Measurements from ENCODE around the gene VWA8.

The VWA8 gene

DNA sequence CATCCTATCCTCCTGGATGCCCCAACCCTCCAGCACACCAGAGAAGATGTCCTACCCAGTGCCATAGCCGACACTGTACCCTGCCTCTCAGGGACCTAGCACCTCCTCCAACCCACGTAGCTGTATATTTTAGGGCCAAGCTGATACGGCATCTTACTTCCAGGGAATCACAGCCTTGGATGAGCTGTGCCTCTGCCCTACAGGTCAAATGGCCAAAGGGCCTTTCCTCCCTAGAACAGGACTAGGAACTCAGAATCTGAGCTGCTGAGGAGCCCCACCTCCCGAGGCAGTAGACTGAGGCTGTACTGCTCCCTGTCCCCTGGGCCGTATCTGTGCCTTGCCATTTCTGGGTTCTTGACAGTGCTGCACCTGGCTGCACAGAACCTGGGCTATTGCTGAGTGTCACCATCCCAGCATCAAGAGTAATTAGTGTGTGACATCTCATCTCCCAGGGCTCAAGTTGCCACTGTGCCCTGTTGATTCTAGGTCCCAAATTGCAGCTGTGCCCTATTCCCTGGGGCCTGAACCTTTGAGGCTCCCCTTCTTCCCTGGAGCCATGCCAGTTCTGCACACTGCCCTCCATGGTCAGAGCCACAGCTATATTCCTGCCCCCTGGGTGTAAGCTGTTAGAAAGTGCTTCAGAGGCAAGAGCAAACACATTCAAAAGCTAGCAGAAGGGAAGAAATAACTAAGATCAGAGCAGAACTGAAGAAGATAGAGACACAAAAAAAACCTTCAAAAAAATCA is 41.0 kb downstream of the VWA8 start:
- Histone ChIP-seq H3K27me3 (no peaks in the 10 kb centered on the region), H3K36me3 (no peaks in the 10 kb centered on the region), H3K9me3 (no peaks in the 10 kb centered on the region), H3K4me3 (ENCODE audit: low read depth, low read length) (no peak overlapping the region), H3K4me1 (peaks cover 13% of the 10 kb centered on the region)
- TF ChIP-seq, protein P1, sequence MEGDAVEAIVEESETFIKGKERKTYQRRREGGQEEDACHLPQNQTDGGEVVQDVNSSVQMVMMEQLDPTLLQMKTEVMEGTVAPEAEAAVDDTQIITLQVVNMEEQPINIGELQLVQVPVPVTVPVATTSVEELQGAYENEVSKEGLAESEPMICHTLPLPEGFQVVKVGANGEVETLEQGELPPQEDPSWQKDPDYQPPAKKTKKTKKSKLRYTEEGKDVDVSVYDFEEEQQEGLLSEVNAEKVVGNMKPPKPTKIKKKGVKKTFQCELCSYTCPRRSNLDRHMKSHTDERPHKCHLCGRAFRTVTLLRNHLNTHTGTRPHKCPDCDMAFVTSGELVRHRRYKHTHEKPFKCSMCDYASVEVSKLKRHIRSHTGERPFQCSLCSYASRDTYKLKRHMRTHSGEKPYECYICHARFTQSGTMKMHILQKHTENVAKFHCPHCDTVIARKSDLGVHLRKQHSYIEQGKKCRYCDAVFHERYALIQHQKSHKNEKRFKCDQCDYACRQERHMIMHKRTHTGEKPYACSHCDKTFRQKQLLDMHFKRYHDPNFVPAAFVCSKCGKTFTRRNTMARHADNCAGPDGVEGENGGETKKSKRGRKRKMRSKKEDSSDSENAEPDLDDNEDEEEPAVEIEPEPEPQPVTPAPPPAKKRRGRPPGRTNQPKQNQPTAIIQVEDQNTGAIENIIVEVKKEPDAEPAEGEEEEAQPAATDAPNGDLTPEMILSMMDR (IDR thresholded peaks at IDR 0.05; ENCODE audit: low read depth, low read length), result no peak
- DNase-seq, result no peak

DNA sequence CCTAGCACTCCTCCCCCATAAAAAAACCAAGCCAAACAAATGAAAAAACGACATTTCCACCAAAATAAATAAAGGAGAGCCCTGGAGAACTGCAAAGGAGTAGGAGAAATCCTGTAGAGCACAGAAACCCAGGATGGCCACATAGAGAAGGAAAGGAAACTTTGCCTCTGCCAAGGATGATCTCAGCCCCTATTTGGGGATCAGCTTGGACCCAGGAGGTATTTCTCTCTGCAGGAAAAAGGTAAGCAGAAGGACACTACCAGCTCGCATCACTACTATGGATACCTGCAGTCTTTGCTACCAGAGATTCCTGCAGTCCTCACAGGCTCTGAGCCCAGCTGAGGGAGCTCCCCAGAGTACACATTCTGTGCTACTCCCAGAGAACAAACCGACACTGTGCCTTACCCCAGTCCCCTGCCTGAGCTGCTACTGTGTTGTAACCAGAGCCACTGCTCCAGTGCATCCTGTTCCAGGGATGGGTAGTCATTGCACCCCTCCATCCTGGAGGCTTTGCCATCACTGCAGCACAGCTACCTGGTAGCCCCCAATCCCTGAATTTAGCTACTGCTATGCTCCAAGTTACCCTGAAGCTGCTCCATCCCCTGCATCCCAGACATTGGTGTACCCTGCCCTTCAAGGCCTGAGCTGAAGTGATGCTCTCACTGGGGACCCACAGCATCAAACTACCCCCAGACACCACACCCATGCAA is 41.7 kb downstream of the VWA8 start:
- TF ChIP-seq, protein P1 (IDR thresholded peaks at IDR 0.05; ENCODE audit: low read depth, low read length), result no peak
- H3K4me1 ChIP-seq, result peaks cover 13% of the 10 kb centered on the region
- no peaks in the 10 kb centered on the region for H3K9me3 ChIP-seq
- DNase-seq, result no peak
- H3K36me3 ChIP-seq, result no peaks in the 10 kb centered on the region
- H3K27me3 ChIP-seq, result no peaks in the 10 kb centered on the region
- no peak overlapping the region for H3K4me3 ChIP-seq (ENCODE audit: low read depth, low read length)

DNA sequence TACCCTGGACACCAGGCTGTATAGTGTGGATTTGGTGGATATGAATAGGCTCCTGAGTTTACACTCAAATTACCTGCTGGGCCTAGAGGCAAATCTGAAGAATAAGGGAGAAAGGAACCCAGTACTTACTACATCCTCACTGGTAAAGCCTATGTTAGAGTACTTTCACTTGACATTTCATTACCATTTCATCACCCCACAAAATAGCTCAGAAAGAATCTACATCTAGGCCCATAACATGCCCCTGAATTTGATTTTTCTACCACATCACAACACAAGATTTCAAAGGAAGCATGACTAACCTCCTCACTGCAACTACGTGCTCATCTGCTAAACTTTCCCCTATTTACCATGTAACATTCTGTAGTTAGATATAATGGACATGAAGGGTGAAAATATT is 43.3 kb downstream of the VWA8 start:
- H3K4me3 ChIP-seq (ENCODE audit: low read depth, low read length), result no peak overlapping the region

DNA sequence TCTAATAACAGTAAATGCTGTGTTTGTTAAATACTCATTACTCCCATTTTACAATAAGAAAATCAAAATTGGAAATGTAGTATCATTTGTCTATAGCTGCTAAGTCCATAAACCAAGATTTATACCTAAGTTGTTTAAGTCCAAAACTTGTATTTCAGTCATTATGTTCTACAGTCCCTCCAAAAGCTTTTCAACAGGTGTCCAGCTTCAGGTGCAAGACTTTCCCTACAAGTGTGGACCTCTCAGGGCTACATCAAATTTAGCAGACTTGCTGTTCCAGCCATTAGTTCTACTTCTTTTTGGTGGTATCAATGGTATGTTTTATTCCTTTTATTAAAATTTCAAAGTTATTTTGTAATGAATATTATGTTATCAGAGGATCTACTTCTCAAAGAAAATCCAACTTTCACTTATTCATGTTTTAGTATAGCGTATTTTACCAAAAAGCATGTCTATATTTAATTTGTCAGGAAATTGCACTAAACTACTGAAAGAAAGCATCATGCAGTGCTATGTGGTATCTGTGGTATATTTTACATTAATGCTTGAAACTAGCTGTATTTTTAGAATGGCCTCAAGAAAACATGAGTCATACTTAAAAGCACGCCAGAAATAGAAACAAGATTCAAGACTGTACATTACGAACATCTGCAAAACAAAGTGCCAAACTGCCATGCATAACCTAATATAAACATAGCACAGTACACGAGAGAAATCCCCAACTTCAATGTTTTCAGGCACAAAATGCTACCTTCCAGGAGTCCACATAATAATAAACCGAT is 44.5 kb downstream of the VWA8 start:
- no peak overlapping the region for H3K4me3 ChIP-seq (ENCODE audit: low read depth, low read length)
- DNase-seq, result no peak
- TF ChIP-seq, protein P1 (IDR thresholded peaks at IDR 0.05; ENCODE audit: low read depth, low read length), result no peak
- no peaks in the 10 kb centered on the region for H3K9me3 ChIP-seq
- H3K36me3 ChIP-seq, result no peaks in the 10 kb centered on the region
- peaks cover 13% of the 10 kb centered on the region for H3K4me1 ChIP-seq
- no peaks in the 10 kb centered on the region for H3K27me3 ChIP-seq

More for the DNA sequence above, 43.3 kb downstream of the VWA8 start:
- H3K4me1 ChIP-seq, result peaks cover 13% of the 10 kb centered on the region
- no peaks in the 10 kb centered on the region for H3K27me3 ChIP-seq
- no peak for DNase-seq
- no peaks in the 10 kb centered on the region for H3K9me3 ChIP-seq
- TF ChIP-seq, protein P1 (IDR thresholded peaks at IDR 0.05; ENCODE audit: low read depth, low read length), result no peak
- no peaks in the 10 kb centered on the region for H3K36me3 ChIP-seq

DNA sequence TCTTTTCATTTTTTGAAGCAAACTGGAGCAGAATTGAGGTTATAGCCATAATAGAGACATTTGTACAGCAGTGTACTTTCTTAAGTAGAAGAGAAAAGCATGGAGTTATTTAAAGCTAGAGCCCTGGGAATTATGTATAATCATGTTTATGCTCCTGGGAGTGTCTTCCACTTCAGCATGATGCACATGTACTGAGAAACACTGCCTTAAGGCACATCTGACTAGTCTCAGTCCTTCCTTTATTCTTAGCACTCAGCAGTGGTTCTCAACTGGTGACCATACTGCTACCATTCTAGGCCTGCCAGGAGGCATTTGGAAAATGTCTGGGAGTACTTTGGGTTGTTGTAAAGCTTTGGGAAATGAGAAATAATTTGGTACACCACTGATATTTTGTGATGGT is 45.8 kb downstream of the VWA8 start:
- Histone ChIP-seq H3K4me3 (ENCODE audit: low read depth, low read length) (no peak overlapping the region), H3K36me3 (no peaks in the 10 kb centered on the region), H3K4me1 (peaks cover 12% of the 10 kb centered on the region), H3K27me3 (no peaks in the 10 kb centered on the region), H3K9me3 (no peaks in the 10 kb centered on the region)
- DNase-seq, result no peak
- TF ChIP-seq, protein P1 (IDR thresholded peaks at IDR 0.05; ENCODE audit: low read depth, low read length), result no peak
